ENCODE results near the gene NOP9.

DNA sequence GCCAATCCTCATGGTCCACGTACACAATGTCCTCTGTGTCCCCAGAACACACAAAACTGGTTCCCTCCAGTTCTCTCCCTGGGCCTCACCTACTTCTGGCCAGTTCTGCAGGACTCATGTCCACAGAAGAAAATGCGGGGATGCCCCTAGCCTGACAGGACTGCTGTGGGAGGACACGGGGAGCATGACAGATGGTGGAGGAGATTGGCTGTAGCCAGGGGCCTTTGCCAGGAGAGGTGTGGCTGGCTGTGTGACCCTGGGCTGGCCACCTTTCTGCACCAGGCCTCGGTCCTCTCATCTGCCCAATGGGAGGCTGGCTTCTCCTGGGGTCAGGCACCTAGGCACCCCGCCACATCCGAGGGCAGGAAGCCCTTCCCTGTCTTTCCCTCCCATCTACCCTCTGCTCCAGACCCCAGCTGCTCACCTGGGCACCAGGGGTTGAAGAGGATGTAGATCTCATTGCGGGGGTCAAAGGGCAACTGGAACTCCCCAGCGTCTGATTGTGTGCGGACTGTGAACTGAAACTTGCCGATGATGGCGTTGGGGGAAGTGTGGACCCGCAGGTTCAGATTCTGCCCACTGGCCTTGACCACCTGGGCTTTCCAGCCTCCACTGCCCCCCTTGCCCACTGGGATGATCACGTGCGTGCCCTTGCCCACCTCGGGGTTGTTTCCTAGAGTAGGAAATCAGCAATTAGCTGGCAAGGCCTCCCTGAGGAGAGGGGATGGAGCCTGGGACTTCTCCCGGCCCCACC, 39.4 kb upstream of the NOP9 start:
- TF ChIP-seq ZNF668 (CRISPR knock-in tag; IDR thresholded peaks at IDR 0.05) (no peak), ZNF212 (CRISPR knock-in tag; IDR thresholded peaks at IDR 0.05) (no peak)
